ENCODE data around the gene NOTCH1.

The NOTCH1 gene

GRCh38 chr9:136501686-136502085 is 44.2 kb downstream of the NOTCH1 start:
- H3K4me3 ChIP-seq (ENCODE audit: low read length), result no peak overlapping the region
- no peak for TF ChIP-seq CTCF (conservative IDR thresholded peaks at IDR 0.05; ENCODE audit: low read length)
- DNase-seq (ENCODE audit: low read depth), result no peak

DNA sequence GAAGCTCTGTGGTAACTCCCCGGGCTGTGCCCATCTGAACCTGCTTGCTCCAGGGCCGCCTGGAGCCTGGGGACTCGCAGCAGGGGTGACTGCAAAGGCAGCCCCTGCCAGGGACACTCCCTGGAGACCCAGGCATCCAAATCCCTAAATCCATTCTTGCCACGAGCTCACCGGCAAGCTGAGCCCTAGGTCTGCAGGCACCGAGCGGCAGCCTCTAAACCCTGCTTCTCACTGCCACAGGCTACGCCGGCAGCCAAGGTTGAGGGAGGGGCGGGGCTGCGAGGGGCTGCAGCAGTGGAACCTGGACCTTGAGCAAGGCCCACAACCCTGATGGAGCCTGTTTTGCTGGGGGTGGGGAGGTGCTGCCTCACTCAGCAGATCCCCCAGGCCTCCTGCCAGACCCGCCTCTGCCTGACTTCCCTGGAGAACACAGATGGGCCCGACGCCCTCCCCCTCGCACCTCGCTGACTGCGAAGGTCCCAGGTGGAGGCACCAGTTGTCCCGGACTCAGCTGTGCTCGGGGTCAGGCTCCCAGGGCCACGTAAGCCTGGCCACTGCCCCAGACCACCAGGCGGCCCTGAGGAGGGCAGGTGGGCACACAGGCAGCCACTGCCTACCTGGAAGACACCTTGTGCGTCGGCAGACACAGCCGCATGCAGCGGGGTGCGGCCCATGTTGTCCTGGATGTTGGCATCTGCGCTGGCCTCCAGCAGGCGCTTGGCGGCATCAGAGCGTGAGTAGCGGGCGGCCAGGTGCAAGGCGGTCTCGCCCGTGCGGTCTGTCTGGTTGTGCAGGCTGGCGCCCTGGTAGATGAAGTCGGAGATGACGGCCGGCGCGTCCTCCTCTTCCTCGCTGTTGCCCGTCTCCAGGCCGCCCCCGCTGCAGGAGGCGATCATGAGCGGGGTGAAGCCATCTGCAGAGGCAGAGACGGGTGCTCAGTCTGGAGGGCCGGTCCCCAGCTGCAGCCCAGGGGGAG is 45.6 kb downstream of the NOTCH1 start:
- DNase-seq (ENCODE audit: low read depth), result no peak
- H3K4me3 ChIP-seq (ENCODE audit: low read length), result no peak overlapping the region
- no peak for TF ChIP-seq CTCF (conservative IDR thresholded peaks at IDR 0.05; ENCODE audit: low read length)

DNA sequence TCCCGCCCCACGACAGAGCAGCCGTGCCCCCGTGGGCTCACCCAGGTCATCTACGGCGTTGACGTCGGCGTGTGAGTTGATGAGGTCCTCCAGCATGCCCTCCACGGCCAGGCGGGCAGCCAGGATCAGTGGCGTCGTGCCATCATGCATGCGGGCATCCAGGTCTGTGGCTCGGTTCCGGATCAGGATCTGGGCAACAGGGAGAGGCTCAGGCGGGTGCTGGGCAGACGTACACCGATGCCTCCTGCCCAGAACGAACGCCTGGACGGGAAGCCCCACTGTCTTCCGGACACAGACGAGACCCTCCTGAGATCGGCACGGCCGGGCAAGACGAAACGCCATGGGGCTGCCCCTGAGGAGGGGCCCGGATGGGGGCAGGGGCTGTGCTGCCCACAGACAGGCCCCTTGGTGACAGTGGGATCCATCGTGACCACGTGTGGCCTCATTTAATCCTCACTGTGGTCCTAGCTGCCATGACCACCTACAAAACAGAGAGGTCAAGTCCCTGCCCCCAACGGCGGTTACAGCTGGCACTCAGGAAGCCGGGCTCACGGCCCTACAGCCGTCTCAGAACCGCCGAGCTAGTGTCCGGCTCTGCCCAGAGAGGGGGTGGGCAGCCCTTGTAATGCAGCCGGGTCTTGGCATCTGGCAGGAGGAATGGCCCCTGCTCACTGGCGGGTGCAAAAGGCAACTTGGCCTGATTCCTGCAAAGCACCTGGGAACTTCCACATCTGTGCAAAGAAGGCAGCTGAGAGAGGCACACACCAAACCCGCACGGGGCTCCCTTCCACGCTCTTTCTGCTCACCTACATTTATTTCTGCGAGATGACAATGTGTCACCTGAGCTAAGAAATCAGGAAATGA is 46.5 kb downstream of the NOTCH1 start:
- no peak for TF ChIP-seq CTCF (conservative IDR thresholded peaks at IDR 0.05; ENCODE audit: low read length)

GRCh38 chr9:136497916-136498695 is 47.7 kb downstream of the NOTCH1 start:
- no peak for TF ChIP-seq CTCF (conservative IDR thresholded peaks at IDR 0.05; ENCODE audit: low read length)
- DNase-seq (ENCODE audit: low read depth), result no peak
- H3K4me3 ChIP-seq (ENCODE audit: low read length), result no peak overlapping the region

More for the DNA sequence above, 46.5 kb downstream of the NOTCH1 start:
- DNase-seq (ENCODE audit: low read depth), result no peak
- no peak overlapping the region for H3K4me3 ChIP-seq (ENCODE audit: low read length)

- DNase-seq (ENCODE audit: low read depth), result no peak
- TF ChIP-seq CTCF (conservative IDR thresholded peaks at IDR 0.05; ENCODE audit: low read length), result no peak
- H3K4me3 ChIP-seq (ENCODE audit: low read length), result no peak overlapping the region
Observed at GRCh38 chr9:136496801-136497620, 48.8 kb downstream of the NOTCH1 start.

DNA sequence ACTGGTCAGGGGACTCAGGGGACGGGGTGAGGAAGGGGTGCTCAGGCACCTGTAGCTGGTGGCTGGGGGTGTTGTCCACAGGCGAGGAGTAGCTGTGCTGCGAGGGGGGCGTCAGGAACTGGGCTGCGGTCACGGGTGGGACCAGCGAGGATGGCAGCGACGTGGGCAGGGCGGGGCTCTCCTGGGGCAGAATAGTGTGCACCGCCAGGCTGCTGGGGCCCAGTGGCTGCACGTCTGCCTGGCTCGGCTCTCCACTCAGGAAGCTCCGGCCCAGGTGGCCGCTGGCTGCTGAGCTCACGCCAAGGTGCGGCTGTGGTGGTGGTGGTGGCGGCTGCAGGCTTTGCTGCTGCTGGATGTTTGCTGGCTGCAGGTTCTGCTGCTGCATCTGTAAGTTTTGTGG is 49.7 kb downstream of the NOTCH1 start:
- no peak for DNase-seq (ENCODE audit: low read depth)
- H3K4me3 ChIP-seq (ENCODE audit: low read length), result no peak overlapping the region
- TF ChIP-seq CTCF (conservative IDR thresholded peaks at IDR 0.05; ENCODE audit: low read length), result no peak
